Heart right ventricle (tissue), 16 donors: ENCODE results near the gene BIRC2. TPM values are rescaled to one million over a fixed set of nuclear protein-coding genes. Genes with fewer than 3 reads are reported as not detected.
A peak's percentile ranks its signal among the peaks of the same experiment; 100 is the strongest.

Source experiments
- ATAC-seq, 8 donors: fragments of 200-7000 bp; cut with Tn5 transposase; one replicate each; pipeline ENCODE4 v1.9.1; 2020; ENCODE audit warnings: mild to moderate bottlenecking in 8 of 8, moderate library complexity in 8 of 8, moderate number of reproducible peaks in 1 of 8
- DNase-seq, 2 donors: peaks; one replicate each; pipeline ENCODE4 v3.0.0-alpha.2; 2020
- H3K27ac ChIP-seq, 10 donors: fragments of 200-600 bp; sonication (generic) in 2 of 10; one replicate each; pipeline versions ENCODE4 v1.5.0 to v1.8.0; 2020 to 2022; ENCODE audit warnings: mild to moderate bottlenecking in 3 of 10
- H3K27me3 ChIP-seq, 7 donors: fragments of 200-600 bp; one replicate each; pipeline ENCODE4 v1.8.0; 2021 to 2022; ENCODE audit warnings: mild to moderate bottlenecking in 2 of 7
- H3K36me3 ChIP-seq, 9 donors: fragments of 200-600 bp; sonication (generic) in 1 of 9; one replicate each; pipeline versions ENCODE4 v1.5.0 to v1.8.0; 2020 to 2022; ENCODE audit warnings: mild to moderate bottlenecking in 2 of 9
- H3K4me1 ChIP-seq, 9 donors: fragments of 200-600 bp; sonication (generic) in 1 of 9; one replicate each; pipeline versions ENCODE4 v1.5.0 to v1.8.0; 2020 to 2022; ENCODE audit warnings: mild to moderate bottlenecking in 4 of 9
- H3K4me3 ChIP-seq, 10 donors: fragments of 200-600 bp; sonication (generic) in 2 of 10; one replicate each; pipeline versions ENCODE4 v1.5.0 to v1.8.0; 2020 to 2022; ENCODE audit warnings: mild to moderate bottlenecking in 7 of 10, moderate library complexity in 2 of 10
- H3K9me3 ChIP-seq, 11 donors: fragments of 200-600 bp in 10 of 11; sonication (generic) in 2 of 11; one replicate each; pipeline versions ENCODE4 v1.5.0 to v1.8.0; 2013 to 2022; ENCODE audit warnings: mild to moderate bottlenecking in 2 of 11, control low read depth in 1 of 11, moderate library complexity in 1 of 11
- WGBS, 2 donors: extraction: QIAGEN DNeasy Blood & Tissue Kit; methylation state at CpG; one replicate each; pipeline ENCODE4 v1.1.7; 2013; ENCODE audit warnings: inconsistent platforms in 1 of 2; 5-methylcytosine and 5-hydroxymethylcytosine counted together
- intact Hi-C, 10 donors: fragments of 100-400 bp; cut with DNase I; formaldehyde crosslinking; loops; one replicate each; pipeline versions ENCODE4 v1.11.1 to v1.14.2; 2022
- polyA plus RNA-seq, 2 donors: library from polyadenylated mRNA; stranded (reverse); fragments of 200-250 nt; gene quantifications; one replicate each; pipeline ENCODE4 v1.2.3, GENCODE V29; 2013
- total RNA-seq, 10 donors: library from RNA; stranded (reverse); fragmentation: NEBNext Ultra II Directional in 3 of 10; extraction: Animal tissue kit (Norgen Biotek cat#: 25700) in 3 of 10; gene quantifications; one replicate each; pipeline versions ENCODE4 v1.2.1 to v1.2.4, GENCODE V29; 2021 to 2023
- TF ChIP-seq, protein P1 (sequence below), 9 donors: fragments of 200-600 bp; sonication (generic) in 2 of 9; IDR thresholded peaks; one replicate each; pipeline versions ENCODE4 v1.5.0 to v1.8.0; 2021 to 2022; ENCODE audit warnings: antibody characterized with exemption in 9 of 9, mild to moderate bottlenecking in 5 of 9, moderate library complexity in 1 of 9
- donor health status: Arrhythmogenic right ventricular cardiomyopathy.
- donor health status: ischemic (EF 13 %, LVEDD 7.1; RV severe dilation, severe dysfunction).
- donor health status: healthy with polysubstance abuse.
- donor health status: DM: no; HTN: yes; CAD: no.
- donor health status: DM: no; HTN: no; CAD: no.
- donor health status: ischemic (EF 25% LVEDD 6.9; RV normal size, moderate dysfunction).
- donor health status: ischemic (EF 25% LVEDD 5.7; RV mildly dilated, moderate dysfunction).
- donor health status: healthy.
- donor health status: DM: yes; HTN: yes; CAD: no.
- donor health status: Ischemic cardiomyopathy.
- donor health status: ischemic (EF 35%, LVEDD 5.7; RV mildly dilated, moderate dysfunction).
- donor health status: nonischemic (EF 11% LVEDD 7.7; RV severe dilation, severe dysfunction).
- donor health status: DM: yes; HTN: yes; CAD: no.
- donor health status: PGD.
- donor health status: ischemic (EF 29% LVEDD 5.4; RV normal size, mild dysfunction).
- donor health status: nonischemic (EF 23%, LVEDD 6.1; RV moderate dilation, normal function).

The BIRC2 gene
- total and polyA plus RNA-seq, 12 donors = 20.2 to 39.7 (median 28.0) TPM

DNA sequence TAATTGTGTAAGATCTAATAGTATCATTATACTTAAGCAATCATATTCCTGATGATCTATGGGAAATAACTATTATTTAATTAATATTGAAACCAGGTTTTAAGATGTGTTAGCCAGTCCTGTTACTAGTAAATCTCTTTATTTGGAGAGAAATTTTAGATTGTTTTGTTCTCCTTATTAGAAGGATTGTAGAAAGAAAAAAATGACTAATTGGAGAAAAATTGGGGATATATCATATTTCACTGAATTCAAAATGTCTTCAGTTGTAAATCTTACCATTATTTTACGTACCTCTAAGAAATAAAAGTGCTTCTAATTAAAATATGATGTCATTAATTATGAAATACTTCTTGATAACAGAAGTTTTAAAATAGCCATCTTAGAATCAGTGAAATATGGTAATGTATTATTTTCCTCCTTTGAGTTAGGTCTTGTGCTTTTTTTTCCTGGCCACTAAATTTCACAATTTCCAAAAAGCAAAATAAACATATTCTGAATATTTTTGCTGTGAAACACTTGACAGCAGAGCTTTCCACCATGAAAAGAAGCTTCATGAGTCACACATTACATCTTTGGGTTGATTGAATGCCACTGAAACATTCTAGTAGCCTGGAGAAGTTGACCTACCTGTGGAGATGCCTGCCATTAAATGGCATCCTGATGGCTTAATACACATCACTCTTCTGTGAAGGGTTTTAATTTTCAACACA, 23.3 kb upstream of the BIRC2 start:
- DNase-seq = no peak
- intact Hi-C loops = no loop called here
- ATAC-seq = no peak
- Histone ChIP-seq H3K4me3 (no peak overlapping the region), H3K4me1 (peaks cover 0 to 49% (median 0%) of the 10 kb centered on the region in 9 donors), H3K9me3 (no peaks in the 10 kb centered on the region), H3K27me3 (no peaks in the 10 kb centered on the region), H3K27ac (no peak overlapping the region), H3K36me3 (peaks cover 0 to 45% (median 0%) of the 10 kb centered on the region in 9 donors)
- TF ChIP-seq, protein P1, sequence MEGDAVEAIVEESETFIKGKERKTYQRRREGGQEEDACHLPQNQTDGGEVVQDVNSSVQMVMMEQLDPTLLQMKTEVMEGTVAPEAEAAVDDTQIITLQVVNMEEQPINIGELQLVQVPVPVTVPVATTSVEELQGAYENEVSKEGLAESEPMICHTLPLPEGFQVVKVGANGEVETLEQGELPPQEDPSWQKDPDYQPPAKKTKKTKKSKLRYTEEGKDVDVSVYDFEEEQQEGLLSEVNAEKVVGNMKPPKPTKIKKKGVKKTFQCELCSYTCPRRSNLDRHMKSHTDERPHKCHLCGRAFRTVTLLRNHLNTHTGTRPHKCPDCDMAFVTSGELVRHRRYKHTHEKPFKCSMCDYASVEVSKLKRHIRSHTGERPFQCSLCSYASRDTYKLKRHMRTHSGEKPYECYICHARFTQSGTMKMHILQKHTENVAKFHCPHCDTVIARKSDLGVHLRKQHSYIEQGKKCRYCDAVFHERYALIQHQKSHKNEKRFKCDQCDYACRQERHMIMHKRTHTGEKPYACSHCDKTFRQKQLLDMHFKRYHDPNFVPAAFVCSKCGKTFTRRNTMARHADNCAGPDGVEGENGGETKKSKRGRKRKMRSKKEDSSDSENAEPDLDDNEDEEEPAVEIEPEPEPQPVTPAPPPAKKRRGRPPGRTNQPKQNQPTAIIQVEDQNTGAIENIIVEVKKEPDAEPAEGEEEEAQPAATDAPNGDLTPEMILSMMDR (IDR thresholded peaks at IDR 0.05) = no peak
- 96 to 98% methylated on average over 1 of the region's 1 CpG for WGBS, 2 donors

DNA sequence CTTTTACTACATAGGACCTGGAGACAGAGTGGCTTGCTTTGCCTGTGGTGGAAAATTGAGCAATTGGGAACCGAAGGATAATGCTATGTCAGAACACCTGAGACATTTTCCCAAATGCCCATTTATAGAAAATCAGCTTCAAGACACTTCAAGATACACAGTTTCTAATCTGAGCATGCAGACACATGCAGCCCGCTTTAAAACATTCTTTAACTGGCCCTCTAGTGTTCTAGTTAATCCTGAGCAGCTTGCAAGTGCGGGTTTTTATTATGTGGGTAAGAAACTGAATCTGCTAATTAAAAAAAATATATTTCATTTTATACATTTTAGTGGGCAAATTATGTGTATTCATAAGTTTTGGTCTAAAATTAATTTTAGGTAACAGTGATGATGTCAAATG, 21.9 kb upstream of the BIRC2 start:
- WGBS, 2 donors = 88 to 90% methylated on average over 3 of the region's 3 CpGs
- no peak for ATAC-seq
- H3K27ac ChIP-seq = no peak overlapping the region
- H3K27me3 ChIP-seq = no peaks in the 10 kb centered on the region
- H3K36me3 ChIP-seq = peaks cover 0 to 59% (median 0%) of the 10 kb centered on the region in 9 donors
- H3K4me1 ChIP-seq = peaks cover 0 to 39% (median 0%) of the 10 kb centered on the region in 9 donors
- DNase-seq = no peak
- H3K9me3 ChIP-seq = no peaks in the 10 kb centered on the region
- H3K4me3 ChIP-seq = no peak overlapping the region
- TF ChIP-seq, protein P1 (IDR thresholded peaks at IDR 0.05) = peak in 1 of 9 donors; percentile 6
- intact Hi-C loops = no loop called here

DNA sequence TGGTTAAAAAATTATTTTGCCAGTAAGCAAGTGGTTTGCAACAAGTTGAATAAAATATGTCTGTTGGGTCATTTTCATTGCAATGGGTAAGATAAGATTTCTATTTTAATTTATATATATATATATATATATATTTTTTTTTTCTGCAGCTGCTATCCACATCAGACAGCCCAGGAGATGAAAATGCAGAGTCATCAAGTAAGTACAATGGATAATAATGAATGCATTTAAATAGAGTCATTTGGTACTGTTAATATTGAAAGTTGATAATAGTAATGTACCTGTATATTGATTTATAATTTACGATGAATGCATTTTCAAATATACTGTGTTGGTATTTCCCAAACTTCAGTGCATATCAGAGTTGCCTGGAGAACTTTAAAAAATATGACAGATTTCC, 18.3 kb upstream of the BIRC2 start:
- Histone ChIP-seq H3K4me1 (peaks cover 0 to 6% (median 0%) of the 10 kb centered on the region in 9 donors), H3K9me3 (no peaks in the 10 kb centered on the region), H3K27me3 (no peaks in the 10 kb centered on the region), H3K27ac (no peak overlapping the region), H3K36me3 (peaks cover 0 to 91% (median 3%) of the 10 kb centered on the region in 9 donors), H3K4me3 (no peak overlapping the region)
- ATAC-seq (no peak), DNase-seq (no peak)
- intact Hi-C loops = no loop called here
- 100% methylated on average over 1 of the region's 1 CpG for WGBS, 2 donors
- TF ChIP-seq, protein P1 (IDR thresholded peaks at IDR 0.05) = no peak

- intact Hi-C loops = loop anchor here in 2 of 10 donors (10.0 kb wide), 2 partner anchors 45 to 335 kb away; no protein-coding TSS in a partner anchor
- ATAC-seq = no peak
These were observed 16.8 kb upstream of the BIRC2 start for GRCh38 chr11:102330231-102330630.

More at GRCh38 chr11:102330231-102330630, 16.8 kb upstream of the BIRC2 start:
- TF ChIP-seq, protein P1 (IDR thresholded peaks at IDR 0.05) = no peak
- peaks cover 0 to 100% (median 3%) of the 10 kb centered on the region in 9 donors for H3K36me3 ChIP-seq
- no peak for DNase-seq
- no peaks in the 10 kb centered on the region for H3K4me1 ChIP-seq
- H3K4me3 ChIP-seq = no peak overlapping the region
- no peaks in the 10 kb centered on the region for H3K27me3 ChIP-seq
- H3K27ac ChIP-seq = no peak overlapping the region
- H3K9me3 ChIP-seq = no peaks in the 10 kb centered on the region
